ENCODE data around the gene ITGA2.

ITGA2 gene

DNA sequence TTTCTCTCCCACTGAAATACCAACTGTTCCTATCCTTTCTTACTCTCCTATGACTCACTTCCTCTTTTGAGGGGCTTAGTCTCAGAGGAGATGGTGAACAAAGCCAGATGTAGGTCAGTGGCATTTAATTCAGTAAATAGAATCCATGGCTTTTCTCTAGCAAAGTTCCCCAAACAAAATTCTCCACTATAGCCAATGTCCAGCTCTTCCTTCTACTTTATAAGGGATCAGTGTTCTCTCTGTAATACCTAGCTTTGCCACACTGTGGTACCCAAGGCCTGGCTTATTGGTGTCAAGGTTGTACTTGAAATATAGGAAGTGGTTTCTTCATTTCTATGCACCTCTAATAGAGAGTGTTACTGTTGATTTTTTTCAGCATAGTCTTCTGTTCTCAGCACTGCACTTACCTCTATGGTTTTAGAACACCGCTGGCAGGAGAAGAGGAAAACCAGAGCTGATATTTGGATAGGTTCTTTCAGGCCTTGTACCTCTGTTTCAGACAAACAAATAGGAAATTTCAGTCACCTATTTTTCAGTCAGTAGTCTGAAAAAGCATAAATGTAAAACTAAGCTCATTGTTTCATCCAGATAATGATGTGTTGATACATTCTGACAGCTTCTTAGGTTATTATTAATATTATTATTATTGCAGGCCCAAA is 40.6 kb upstream of the ITGA2 start:
- TF ChIP-seq, protein P1, sequence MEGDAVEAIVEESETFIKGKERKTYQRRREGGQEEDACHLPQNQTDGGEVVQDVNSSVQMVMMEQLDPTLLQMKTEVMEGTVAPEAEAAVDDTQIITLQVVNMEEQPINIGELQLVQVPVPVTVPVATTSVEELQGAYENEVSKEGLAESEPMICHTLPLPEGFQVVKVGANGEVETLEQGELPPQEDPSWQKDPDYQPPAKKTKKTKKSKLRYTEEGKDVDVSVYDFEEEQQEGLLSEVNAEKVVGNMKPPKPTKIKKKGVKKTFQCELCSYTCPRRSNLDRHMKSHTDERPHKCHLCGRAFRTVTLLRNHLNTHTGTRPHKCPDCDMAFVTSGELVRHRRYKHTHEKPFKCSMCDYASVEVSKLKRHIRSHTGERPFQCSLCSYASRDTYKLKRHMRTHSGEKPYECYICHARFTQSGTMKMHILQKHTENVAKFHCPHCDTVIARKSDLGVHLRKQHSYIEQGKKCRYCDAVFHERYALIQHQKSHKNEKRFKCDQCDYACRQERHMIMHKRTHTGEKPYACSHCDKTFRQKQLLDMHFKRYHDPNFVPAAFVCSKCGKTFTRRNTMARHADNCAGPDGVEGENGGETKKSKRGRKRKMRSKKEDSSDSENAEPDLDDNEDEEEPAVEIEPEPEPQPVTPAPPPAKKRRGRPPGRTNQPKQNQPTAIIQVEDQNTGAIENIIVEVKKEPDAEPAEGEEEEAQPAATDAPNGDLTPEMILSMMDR (IDR thresholded peaks at IDR 0.05; ENCODE audit: low read depth, low read length), result peak; percentile 79
- H3K4me3 ChIP-seq (ENCODE audit: low read depth, low read length), result no peak overlapping the region
- in situ Hi-C loops (cut with HindIII; ENCODE audit: low sequenced_read_pairs), result no loop called here
- peak; percentile 93 for DNase-seq (ENCODE audit: low read depth, low spot score)

DNA sequence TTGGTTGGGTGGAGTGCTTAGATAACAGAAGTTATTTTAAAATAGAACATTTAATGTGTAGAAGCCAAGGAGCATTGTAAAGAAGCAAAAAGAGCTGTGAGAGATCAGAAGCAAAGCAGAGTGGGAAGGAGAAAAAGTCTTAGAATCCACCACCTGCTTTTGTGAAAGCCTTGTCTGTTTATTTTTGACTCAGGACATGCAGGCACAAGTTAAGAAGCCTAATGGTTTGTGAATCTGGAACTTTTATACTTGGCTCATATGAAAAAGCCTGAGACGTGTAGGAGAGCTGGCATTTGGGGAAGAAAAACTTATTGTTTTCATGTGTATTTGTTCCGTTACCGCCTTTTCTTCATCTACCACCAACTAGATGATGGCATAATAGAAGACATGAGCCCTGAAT is 38.5 kb upstream of the ITGA2 start:
- H3K4me3 ChIP-seq (ENCODE audit: low read depth, low read length), result no peak overlapping the region
- TF ChIP-seq, protein P1 (IDR thresholded peaks at IDR 0.05; ENCODE audit: low read depth, low read length), result no peak
- DNase-seq (ENCODE audit: low read depth, low spot score), result no peak
- in situ Hi-C loops (cut with HindIII; ENCODE audit: low sequenced_read_pairs), result loop anchor here (10.0 kb wide), 1 partner anchor 154 kb away; the partner anchor contains the start of gene MOCS2

DNA sequence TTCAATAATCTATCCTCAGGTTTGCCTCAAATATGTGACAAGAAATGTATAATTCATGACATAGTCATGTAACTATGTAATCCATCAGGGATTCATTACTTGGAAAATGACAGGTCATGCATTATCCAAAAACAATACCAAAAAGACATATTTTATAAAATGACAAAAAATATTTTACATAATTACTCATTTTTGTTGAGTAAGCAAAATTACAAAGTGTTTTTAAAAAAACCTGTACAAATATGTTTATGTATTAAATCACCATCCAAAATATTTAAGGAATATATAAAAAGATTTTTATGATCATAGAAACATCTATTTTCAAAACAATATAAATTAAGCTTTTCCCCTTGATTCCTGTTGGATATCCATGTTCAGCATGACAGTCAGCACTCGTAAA is 36.7 kb upstream of the ITGA2 start:
- H3K4me3 ChIP-seq (ENCODE audit: low read depth, low read length), result no peak overlapping the region
- in situ Hi-C loops (cut with HindIII; ENCODE audit: low sequenced_read_pairs), result loop anchor here (10.0 kb wide), 1 partner anchor 152 kb away; the partner anchor contains the start of gene MOCS2
- DNase-seq (ENCODE audit: low read depth, low spot score), result no peak
- TF ChIP-seq, protein P1 (IDR thresholded peaks at IDR 0.05; ENCODE audit: low read depth, low read length), result no peak

DNA sequence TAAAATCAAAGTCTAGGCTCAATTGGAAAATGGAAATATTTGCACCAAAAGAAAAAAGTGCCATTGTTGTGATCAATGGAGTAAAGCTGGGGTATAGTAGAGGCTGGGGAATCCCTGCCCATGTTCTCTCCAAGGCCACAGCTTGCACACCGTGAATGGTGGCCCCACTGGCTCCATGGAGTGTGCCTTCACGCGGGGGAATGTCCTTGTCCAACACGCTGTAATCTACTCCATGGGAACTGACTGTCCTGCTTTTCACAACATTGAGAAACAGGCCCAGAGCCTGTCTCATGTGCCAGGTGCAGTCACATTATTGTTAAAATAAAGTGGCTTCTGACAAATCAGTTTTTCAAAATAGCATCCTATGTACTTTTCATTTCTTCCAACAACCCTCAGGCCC is 33.1 kb upstream of the ITGA2 start:
- TF ChIP-seq, protein P1 (IDR thresholded peaks at IDR 0.05; ENCODE audit: low read depth, low read length), result no peak
- no peak for DNase-seq (ENCODE audit: low read depth, low spot score)
- in situ Hi-C loops (cut with HindIII; ENCODE audit: low sequenced_read_pairs), result loop anchor here (10.0 kb wide), 1 partner anchor 149 kb away; the partner anchor contains the start of gene MOCS2
- no peak overlapping the region for H3K4me3 ChIP-seq (ENCODE audit: low read depth, low read length)

DNA sequence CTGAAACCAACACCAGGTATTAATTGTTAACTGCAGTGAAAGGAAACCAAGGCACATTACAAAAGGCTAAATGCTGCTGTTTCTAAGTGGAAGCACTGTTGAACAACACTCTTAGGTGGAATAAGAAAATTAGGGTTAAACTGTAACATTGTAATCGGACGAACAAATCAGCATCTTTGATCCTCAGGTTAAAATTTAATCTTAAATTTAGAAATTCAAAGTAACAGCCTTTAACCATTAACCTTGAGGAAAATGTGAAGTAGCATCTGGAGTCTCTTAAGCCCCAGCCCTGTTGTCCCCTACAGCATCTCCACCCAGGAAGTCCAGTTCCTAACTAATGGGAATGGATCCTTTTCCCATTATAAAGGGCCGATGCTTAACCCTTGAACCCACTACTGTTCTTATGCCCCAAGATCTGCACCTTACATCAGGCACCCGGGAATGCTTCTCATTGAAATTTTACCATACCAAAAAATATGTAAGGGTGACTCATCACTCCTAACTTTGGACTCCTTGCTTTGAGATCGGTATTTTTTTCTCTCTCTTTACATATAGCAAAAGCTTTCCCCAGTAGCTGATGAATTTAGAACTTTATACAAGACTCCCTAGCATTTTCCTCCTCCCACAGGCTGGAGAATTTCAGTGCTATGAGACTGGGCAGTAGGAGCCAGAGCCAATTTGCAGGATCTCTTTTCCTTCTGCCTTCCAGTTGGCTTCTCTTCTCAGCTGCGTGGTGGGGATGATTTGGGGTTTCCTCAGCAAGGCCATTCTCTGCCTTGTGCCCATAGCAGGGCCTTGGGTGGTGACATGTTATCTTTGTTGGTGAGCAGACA is 32.0 kb upstream of the ITGA2 start:
- DNase-seq (ENCODE audit: low read depth, low spot score), result no peak
- in situ Hi-C loops (cut with HindIII; ENCODE audit: low sequenced_read_pairs), result loop anchor here (10.0 kb wide), 1 partner anchor 148 kb away; the partner anchor contains the start of gene MOCS2
- TF ChIP-seq, protein P1 (IDR thresholded peaks at IDR 0.05; ENCODE audit: low read depth, low read length), result no peak
- no peak overlapping the region for H3K4me3 ChIP-seq (ENCODE audit: low read depth, low read length)

DNA sequence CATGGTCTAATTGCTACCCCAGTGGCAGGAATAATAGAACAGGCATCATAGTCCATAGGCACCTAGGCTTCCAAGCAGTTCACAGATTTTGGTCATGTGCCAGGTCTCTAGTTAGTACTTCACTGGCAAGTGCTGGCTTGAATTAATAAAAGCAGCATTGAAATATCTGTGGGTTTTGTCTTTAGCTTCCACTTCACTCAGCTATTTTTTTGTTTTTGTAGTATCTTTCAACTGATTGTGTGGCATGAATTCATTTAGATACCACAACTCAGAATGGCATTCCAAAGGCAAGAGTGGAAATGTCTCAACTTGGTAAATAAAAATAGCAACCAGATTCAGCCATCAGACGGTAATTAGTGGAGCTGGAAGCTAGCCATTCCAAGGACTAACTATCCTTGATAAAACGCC is 27.9 kb upstream of the ITGA2 start:
- DNase-seq (ENCODE audit: low read depth, low spot score), result no peak
- H3K4me3 ChIP-seq (ENCODE audit: low read depth, low read length), result no peak overlapping the region
- in situ Hi-C loops (cut with HindIII; ENCODE audit: low sequenced_read_pairs), result no loop called here
- TF ChIP-seq, protein P1 (IDR thresholded peaks at IDR 0.05; ENCODE audit: low read depth, low read length), result no peak
